H1 (cell line): ENCODE measurements around the gene PLAAT1. TPM values are rescaled to one million over a fixed set of nuclear protein-coding genes. Genes with fewer than 3 reads are reported as not detected.

ENCODE experiments used
- BACH1 ChIP-seq: IDR thresholded peaks from 2 replicates; pipeline ENCODE4 v1.6.1; 2012; ENCODE audit warnings: low read length, improper control_type of control experiment
- BRCA1 ChIP-seq: IDR thresholded peaks from 2 replicates; pipeline ENCODE4 v1.6.1; 2012; ENCODE audit warnings: low read depth, low read length, improper control_type of control experiment
- CHD2 ChIP-seq: IDR thresholded peaks from 2 replicates; pipeline ENCODE4 v1.6.1; 2012; ENCODE audit warnings: low read length, improper control_type of control experiment
- CHD7 ChIP-seq: fragments of 300-600 bp; sonication (generic); IDR thresholded peaks from 2 replicates; pipeline ENCODE4 v1.7.1; 2012; ENCODE audit warnings: low read length, moderate library complexity, mild to moderate bottlenecking, inconsistent platforms; ENCODE audit not compliant: insufficient replicate concordance
- EGR1 ChIP-seq: IDR thresholded peaks from 2 replicates; pipeline ENCODE4 v1.6.1; 2011; ENCODE audit warnings: low read depth, low read length, borderline replicate concordance
- KDM5A ChIP-seq: fragments of 200-600 bp; IDR thresholded peaks from 2 replicates; pipeline ENCODE4 v1.7.1; 2012; ENCODE audit warnings: mild to moderate bottlenecking, low read length, inconsistent platforms, mixed read lengths
- NANOG ChIP-seq: IDR thresholded peaks from 2 replicates; pipeline ENCODE4 v1.6.1; 2011; ENCODE audit warnings: low read length, low read depth, mild to moderate bottlenecking, inconsistent platforms; ENCODE audit not compliant: insufficient read depth, poor library complexity, severe bottlenecking
- POLR2A ChIP-seq, 2 experiments: IDR thresholded peaks; 1 replicate in 1 of 2; 2 replicates in 1 of 2; pipeline ENCODE4 v1.6.1; 2011; ENCODE audit warnings: low read depth in 2 of 2, low read length in 2 of 2, mild to moderate bottlenecking in 2 of 2; ENCODE audit errors: control extremely low read depth in 1 of 2
- POU5F1 ChIP-seq: IDR thresholded peaks from 2 replicates; pipeline ENCODE4 v1.6.1; 2011; ENCODE audit warnings: low read depth, mild to moderate bottlenecking, low read length, moderate library complexity
- TAF7 ChIP-seq: optimal IDR thresholded peaks from 2 replicates; pipeline ENCODE3; 2011; ENCODE audit warnings: low read depth, mild to moderate bottlenecking, inconsistent platforms, low read length, moderate library complexity, borderline replicate concordance
- polyA plus RNA-seq, 7 experiments: library from polyadenylated mRNA; depleted of rRNA in 3 of 7; stranded (reverse) in 5 of 7; unstranded in 2 of 7; fragments of >200 nt in 5 of 7; fragments of 200-250 nt in 2 of 7; gene quantifications; 1 replicate in 5 of 7; 2 replicates in 1 of 7; 4 replicates in 1 of 7; pipeline versions ENCODE4 v1.2.1 to v1.2.3, GENCODE V29; 2011 to 2013; ENCODE audit warnings: missing spikeins in 2 of 7, mixed read lengths in 2 of 7
- total RNA-seq: library from RNA; stranded (reverse); fragmentation: NEBNext Ultra II Directional; extraction: Animal tissue kit (Norgen Biotek cat#: 25700); gene quantifications from 2 replicates; pipeline ENCODE4 v1.2.1, GENCODE V29; 2021

The PLAAT1 gene
- total and polyA plus RNA-seq, 2 of the 8 experiments (the other 6 are each of a cell fraction or from before 2014, with no cell fraction given): 4.5 to 6.0 TPM

- no peak for TF ChIP-seq CHD7
- TF ChIP-seq POU5F1: no peak
- TF ChIP-seq BACH1: no peak
- TF ChIP-seq POLR2A (IDR thresholded peaks at IDR 0.05; ENCODE audit: control extremely low read depth in 1 of 2, low read depth in 2 of 2, low read length in 2 of 2): no peak
- TF ChIP-seq EGR1: no peak
- TF ChIP-seq CHD2: no peak
- TF ChIP-seq NANOG: no peak
- TF ChIP-seq TAF7: no peak
- no peak for TF ChIP-seq BRCA1
- no peak for TF ChIP-seq KDM5A
These were observed 51.4 kb downstream of the PLAAT1 start (continued) for GRCh38 chr3:193292386-193292785.
